ENCODE measurements around the gene TLCD2.

TLCD2 gene

DNA sequence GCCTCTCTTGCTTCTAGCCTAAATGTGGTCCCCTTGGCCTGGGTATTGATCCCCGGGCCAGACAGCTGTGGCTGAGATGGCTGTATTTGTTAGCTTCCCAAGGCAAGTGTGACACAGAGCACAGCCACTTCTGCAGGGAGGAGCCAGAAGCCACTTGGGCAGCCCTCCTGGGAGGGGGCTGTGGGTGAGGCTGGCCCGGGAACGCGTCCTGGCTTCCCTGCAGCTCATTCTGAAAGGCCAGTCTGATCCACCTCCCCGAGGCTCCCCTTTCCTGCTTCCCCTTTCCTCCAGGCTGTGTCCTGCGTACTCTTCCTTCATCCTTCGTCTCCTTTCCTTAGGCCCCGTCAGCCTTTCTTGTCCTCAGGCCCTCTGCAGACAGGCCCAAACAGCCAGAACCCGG lies 40.5 kb upstream of the TLCD2 start:
- Histone ChIP-seq H3K4ac (ENCODE audit: low read depth, low read length) (no peak overlapping the region), H3K23ac (ENCODE audit: low read length) (no peak overlapping the region), H3K14ac (ENCODE audit: low read length) (no peak overlapping the region), H3K79me2 (ENCODE audit: control insufficient read depth, insufficient read depth, low read length, poor library complexity) (no peaks in the 10 kb centered on the region), H3K36me3 (ENCODE audit: control insufficient read depth in 1 of 2, insufficient read depth in 2 of 2, low read length in 2 of 2) (no peaks in the 10 kb centered on the region), H3K4me2 (ENCODE audit: low read length) (no peak overlapping the region), H3K4me3 (ENCODE audit: low read depth, low read length) (no peak overlapping the region), H4K12ac (ENCODE audit: low read depth, low read length) (no peak overlapping the region), H2BK12ac (ENCODE audit: low read length) (no peak overlapping the region), H2BK5ac (ENCODE audit: low read depth, low read length, poor library complexity) (no peak overlapping the region), H2AFZ (ENCODE audit: insufficient read depth, low read length, poor library complexity) (no peak overlapping the region), H3K4me1 (ENCODE audit: control insufficient read depth in 1 of 2, insufficient read depth in 2 of 2, low read length in 2 of 2) (peaks cover 0 to 6% of the 10 kb centered on the region in 2 experiments), H3K27me3 (ENCODE audit: insufficient read depth, low read length) (no peaks in the 10 kb centered on the region), H4K91ac (ENCODE audit: low read depth, low read length) (no peak overlapping the region), H3K9me3 (ENCODE audit: insufficient read depth, low read depth, low read length) (no peaks in the 10 kb centered on the region), H3K9ac (ENCODE audit: low read length) (no peak overlapping the region), H2AK5ac (ENCODE audit: low read length) (no peak overlapping the region), H3K79me1 (ENCODE audit: low read length) (no peaks in the 10 kb centered on the region), H4K8ac (ENCODE audit: low read depth, low read length) (no peak overlapping the region), H3K18ac (ENCODE audit: low read length) (no peak overlapping the region), H2BK120ac (ENCODE audit: insufficient read depth, low read length, poor library complexity) (no peak overlapping the region), H3K27ac (ENCODE audit: low read depth, low read length) (no peak overlapping the region)
- WGBS (ENCODE audit: extremely low coverage, insufficient coverage, insufficient read length): no CpG with 5 or more reads among the region's 9 CpGs
- DNase-seq: no peak

DNA sequence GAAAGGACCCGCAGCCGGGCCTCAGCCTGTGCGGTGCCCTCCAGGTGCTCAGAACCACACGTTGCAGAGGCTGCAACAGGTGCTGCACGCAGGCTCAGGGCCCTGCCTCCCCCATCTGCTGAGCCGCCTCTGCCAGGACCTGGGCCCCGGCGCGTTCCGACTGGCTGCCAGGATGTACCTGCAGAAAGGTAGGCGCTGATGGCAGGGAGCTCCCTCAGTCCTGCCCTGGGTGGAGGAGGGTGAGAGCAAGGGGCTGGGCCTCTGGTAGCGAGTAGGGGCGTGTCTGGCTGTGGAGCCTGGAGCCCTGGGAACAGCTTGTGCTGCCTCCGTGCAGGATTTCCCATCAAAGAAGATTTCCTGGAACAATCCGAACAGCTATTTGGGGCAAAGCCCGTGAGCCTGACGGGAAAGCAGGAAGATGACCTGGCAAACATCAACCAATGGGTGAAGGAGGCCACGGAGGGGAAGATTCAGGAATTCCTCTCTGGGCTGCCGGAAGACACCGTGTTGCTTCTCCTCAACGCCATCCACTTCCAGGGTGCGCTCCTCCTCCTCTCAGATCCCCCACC lies 36.9 kb upstream of the TLCD2 start:
- Histone ChIP-seq H2BK12ac (ENCODE audit: low read length) (no peak overlapping the region), H2BK120ac (ENCODE audit: insufficient read depth, low read length, poor library complexity) (no peak overlapping the region), H3K79me1 (ENCODE audit: low read length) (no peaks in the 10 kb centered on the region), H2AFZ (ENCODE audit: insufficient read depth, low read length, poor library complexity) (no peak overlapping the region), H3K4me2 (ENCODE audit: low read length) (no peak overlapping the region), H3K79me2 (ENCODE audit: control insufficient read depth, insufficient read depth, low read length, poor library complexity) (no peaks in the 10 kb centered on the region), H3K27ac (ENCODE audit: low read depth, low read length) (no peak overlapping the region), H3K4ac (ENCODE audit: low read depth, low read length) (no peak overlapping the region), H3K23ac (ENCODE audit: low read length) (no peak overlapping the region), H3K18ac (ENCODE audit: low read length) (no peak overlapping the region), H3K14ac (ENCODE audit: low read length) (no peak overlapping the region), H4K8ac (ENCODE audit: low read depth, low read length) (no peak overlapping the region), H4K12ac (ENCODE audit: low read depth, low read length) (no peak overlapping the region), H2AK5ac (ENCODE audit: low read length) (no peak overlapping the region), H3K27me3 (ENCODE audit: insufficient read depth, low read length) (no peaks in the 10 kb centered on the region), H3K9ac (ENCODE audit: low read length) (no peak overlapping the region), H3K36me3 (ENCODE audit: control insufficient read depth in 1 of 2, insufficient read depth in 2 of 2, low read length in 2 of 2) (no peaks in the 10 kb centered on the region), H3K4me3 (ENCODE audit: low read depth, low read length) (no peak overlapping the region), H4K91ac (ENCODE audit: low read depth, low read length) (no peak overlapping the region), H3K4me1 (ENCODE audit: control insufficient read depth in 1 of 2, insufficient read depth in 2 of 2, low read length in 2 of 2) (peaks cover 0 to 3% of the 10 kb centered on the region in 2 experiments), H2BK5ac (ENCODE audit: low read depth, low read length, poor library complexity) (no peak overlapping the region), H3K9me3 (ENCODE audit: insufficient read depth, low read depth, low read length) (no peaks in the 10 kb centered on the region)
- no CpG with 5 or more reads among the region's 22 CpGs for WGBS (ENCODE audit: extremely low coverage, insufficient coverage, insufficient read length)
- no peak for DNase-seq

DNA sequence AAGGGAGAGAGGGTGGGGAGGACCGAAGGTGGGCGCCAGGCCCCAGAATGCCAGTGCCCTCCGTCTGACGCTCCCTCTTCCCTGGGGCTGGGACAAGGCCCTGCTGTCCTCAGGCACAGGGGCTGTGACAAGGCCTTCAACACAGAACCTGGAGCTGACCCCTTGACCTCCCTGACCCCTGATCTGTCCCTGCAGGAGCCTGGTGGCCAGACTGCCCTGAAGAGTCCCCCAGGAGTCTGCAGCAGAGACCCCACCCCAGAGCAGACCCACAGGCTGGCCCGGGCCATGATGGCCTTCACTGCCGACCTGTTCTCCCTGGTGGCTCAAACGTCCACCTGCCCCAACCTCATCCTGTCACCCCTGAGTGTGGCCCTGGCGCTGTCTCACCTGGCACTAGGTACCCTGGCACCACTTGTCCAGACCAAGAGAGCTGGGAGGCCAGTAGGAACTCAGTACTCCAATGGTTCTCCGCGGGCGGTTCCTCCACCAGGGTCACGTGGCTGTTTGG lies 35.4 kb upstream of the TLCD2 start:
- Histone ChIP-seq H3K36me3 (ENCODE audit: control insufficient read depth in 1 of 2, insufficient read depth in 2 of 2, low read length in 2 of 2) (no peaks in the 10 kb centered on the region), H3K9me3 (ENCODE audit: insufficient read depth, low read depth, low read length) (peaks cover 3% of the 10 kb centered on the region), H2BK120ac (ENCODE audit: insufficient read depth, low read length, poor library complexity) (no peak overlapping the region), H2BK12ac (ENCODE audit: low read length) (no peak overlapping the region), H3K4me3 (ENCODE audit: low read depth, low read length) (no peak overlapping the region), H3K79me2 (ENCODE audit: control insufficient read depth, insufficient read depth, low read length, poor library complexity) (no peaks in the 10 kb centered on the region), H3K79me1 (ENCODE audit: low read length) (no peaks in the 10 kb centered on the region), H2AK5ac (ENCODE audit: low read length) (no peak overlapping the region), H3K18ac (ENCODE audit: low read length) (no peak overlapping the region), H3K27me3 (ENCODE audit: insufficient read depth, low read length) (no peaks in the 10 kb centered on the region), H4K12ac (ENCODE audit: low read depth, low read length) (no peak overlapping the region), H3K23ac (ENCODE audit: low read length) (no peak overlapping the region), H3K27ac (ENCODE audit: low read depth, low read length) (no peak overlapping the region), H3K4me2 (ENCODE audit: low read length) (no peak overlapping the region), H4K91ac (ENCODE audit: low read depth, low read length) (no peak overlapping the region), H3K4ac (ENCODE audit: low read depth, low read length) (no peak overlapping the region), H3K4me1 (ENCODE audit: control insufficient read depth in 1 of 2, insufficient read depth in 2 of 2, low read length in 2 of 2) (peaks cover 0 to 3% of the 10 kb centered on the region in 2 experiments), H3K9ac (ENCODE audit: low read length) (no peak overlapping the region), H3K14ac (ENCODE audit: low read length) (no peak overlapping the region), H2BK5ac (ENCODE audit: low read depth, low read length, poor library complexity) (no peak overlapping the region), H2AFZ (ENCODE audit: insufficient read depth, low read length, poor library complexity) (no peak overlapping the region), H4K8ac (ENCODE audit: low read depth, low read length) (no peak overlapping the region)
- no peak for DNase-seq
- no CpG with 5 or more reads among the region's 12 CpGs for WGBS (ENCODE audit: extremely low coverage, insufficient coverage, insufficient read length)

DNA sequence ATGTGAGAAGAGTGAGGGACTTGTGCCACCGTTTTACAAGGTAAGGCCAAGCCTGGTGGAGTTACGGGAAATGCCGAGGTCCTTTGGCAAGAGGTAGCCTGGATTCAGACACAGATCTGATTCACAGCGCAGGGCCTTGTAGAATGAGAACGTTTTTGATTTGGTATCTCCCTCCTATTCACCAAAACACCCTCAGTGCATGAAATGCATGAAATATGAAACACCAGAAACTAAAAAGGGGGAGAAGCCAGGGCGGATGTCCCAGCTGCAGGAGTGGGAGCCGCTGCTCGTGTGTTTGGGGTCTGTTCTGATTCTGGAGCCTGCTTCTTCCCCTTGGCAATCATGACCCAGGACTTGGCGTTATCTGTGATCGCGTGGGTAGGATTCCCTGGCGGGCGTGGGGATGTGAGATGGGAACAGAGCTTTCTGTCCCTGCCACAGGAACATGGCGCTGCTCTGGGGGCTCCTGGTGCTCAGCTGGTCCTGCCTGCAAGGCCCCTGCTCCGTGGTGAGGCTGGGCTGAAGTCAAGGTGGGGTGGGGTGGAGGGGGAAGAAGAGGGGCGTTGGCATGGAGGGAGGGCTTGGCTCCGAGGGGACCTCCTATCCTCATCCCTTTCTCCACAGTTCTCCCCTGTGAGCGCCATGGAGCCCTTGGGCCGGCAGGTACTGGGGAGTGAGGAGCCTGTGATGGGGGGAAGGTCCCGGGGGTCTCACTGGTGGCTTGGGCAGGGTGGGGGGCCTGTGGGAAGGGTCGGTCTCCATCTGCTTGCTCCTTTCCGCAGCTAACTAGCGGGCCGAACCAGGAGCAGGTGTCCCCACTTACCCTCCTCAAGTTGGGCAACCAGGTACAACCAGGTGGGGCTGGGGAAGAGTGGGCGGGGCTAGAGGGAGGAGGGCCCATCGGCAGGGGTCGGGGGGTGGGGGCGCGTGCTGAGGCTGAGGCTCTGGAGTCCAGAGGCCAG lies 34.7 kb upstream of the TLCD2 start:
- Histone ChIP-seq H4K8ac (ENCODE audit: low read depth, low read length) (no peak overlapping the region), H3K4me1 (ENCODE audit: control insufficient read depth in 1 of 2, insufficient read depth in 2 of 2, low read length in 2 of 2) (peaks cover 0 to 3% of the 10 kb centered on the region in 2 experiments), H2AFZ (ENCODE audit: insufficient read depth, low read length, poor library complexity) (no peak overlapping the region), H2BK5ac (ENCODE audit: low read depth, low read length, poor library complexity) (no peak overlapping the region), H3K4me2 (ENCODE audit: low read length) (no peak overlapping the region), H3K4me3 (ENCODE audit: low read depth, low read length) (no peak overlapping the region), H4K12ac (ENCODE audit: low read depth, low read length) (no peak overlapping the region), H3K4ac (ENCODE audit: low read depth, low read length) (no peak overlapping the region), H3K9me3 (ENCODE audit: insufficient read depth, low read depth, low read length) (peaks cover 3% of the 10 kb centered on the region), H3K23ac (ENCODE audit: low read length) (no peak overlapping the region), H2BK120ac (ENCODE audit: insufficient read depth, low read length, poor library complexity) (no peak overlapping the region), H3K36me3 (ENCODE audit: control insufficient read depth in 1 of 2, insufficient read depth in 2 of 2, low read length in 2 of 2) (no peaks in the 10 kb centered on the region), H3K79me1 (ENCODE audit: low read length) (no peaks in the 10 kb centered on the region), H3K14ac (ENCODE audit: low read length) (no peak overlapping the region), H3K9ac (ENCODE audit: low read length) (no peak overlapping the region), H2AK5ac (ENCODE audit: low read length) (no peak overlapping the region), H3K18ac (ENCODE audit: low read length) (no peak overlapping the region), H3K27me3 (ENCODE audit: insufficient read depth, low read length) (no peaks in the 10 kb centered on the region), H3K79me2 (ENCODE audit: control insufficient read depth, insufficient read depth, low read length, poor library complexity) (no peaks in the 10 kb centered on the region), H4K91ac (ENCODE audit: low read depth, low read length) (no peak overlapping the region), H3K27ac (ENCODE audit: low read depth, low read length) (no peak overlapping the region), H2BK12ac (ENCODE audit: low read length) (no peak overlapping the region)
- no CpG with 5 or more reads among the region's 29 CpGs for WGBS (ENCODE audit: extremely low coverage, insufficient coverage, insufficient read length)
- DNase-seq: no peak
